ENCODE results near the gene SH3RF2. TPM values are rescaled to one million over a fixed set of nuclear protein-coding genes. Genes with fewer than 3 reads are reported as not detected.
A peak's percentile ranks its signal among the peaks of the same experiment; 100 is the strongest.
"Not testable (repeated sequence)": the region's sequence is repeated elsewhere in the genome, so short reads cannot be mapped to it uniquely, and the experiment has no call there.

Gene SH3RF2
- total and polyA plus RNA-seq, 2 donors (not counting 1 experiment from before 2014, with no cell fraction given), result 0.53 to 1.2 TPM

GRCh38 chr5:146007270-146007669, 70.9 kb downstream of the SH3RF2 start:
- peak in 1 of 2 donors; percentile 50 for DNase-seq (ENCODE audit: low read depth in 2 of 2)
- Histone ChIP-seq H3K4me3 (replicated peaks in 1 of 4; ENCODE audit: control extremely low read depth in 1 of 4, insufficient read depth in 1 of 4, low read depth in 3 of 4, low read length in 4 of 4) (no peak overlapping the region), H3K4me1 (ENCODE audit: control insufficient read depth, extremely low read depth, insufficient read depth, low read length) (no peaks in the 10 kb centered on the region), H3K9ac (ENCODE audit: insufficient read depth, low read length) (no peak overlapping the region), H3K27me3 (ENCODE audit: control insufficient read depth, insufficient read depth, low read length) (no peaks in the 10 kb centered on the region), H4K20me1 (ENCODE audit: control insufficient read depth, extremely low read depth, insufficient read depth, low read length) (no peaks in the 10 kb centered on the region), H3K27ac (ENCODE audit: insufficient read depth, low read length) (no peak overlapping the region), H3K4me2 (ENCODE audit: extremely low read depth, insufficient read depth, low read length) (no peak overlapping the region), H3K36me3 (ENCODE audit: control insufficient read depth, insufficient read depth, low read length) (no peaks in the 10 kb centered on the region), H2AFZ (ENCODE audit: low read length) (no peak overlapping the region), H3K9me3 (ENCODE audit: control insufficient read depth, insufficient read depth, low read depth, low read length) (no peaks in the 10 kb centered on the region), H3K79me2 (ENCODE audit: control insufficient read depth, insufficient read depth, low read length) (no peaks in the 10 kb centered on the region)
- TF ChIP-seq EZH2 (IDR thresholded peaks at IDR 0.05; ENCODE audit: low read length, missing control alignments), result no peak
- TF ChIP-seq, protein P1, sequence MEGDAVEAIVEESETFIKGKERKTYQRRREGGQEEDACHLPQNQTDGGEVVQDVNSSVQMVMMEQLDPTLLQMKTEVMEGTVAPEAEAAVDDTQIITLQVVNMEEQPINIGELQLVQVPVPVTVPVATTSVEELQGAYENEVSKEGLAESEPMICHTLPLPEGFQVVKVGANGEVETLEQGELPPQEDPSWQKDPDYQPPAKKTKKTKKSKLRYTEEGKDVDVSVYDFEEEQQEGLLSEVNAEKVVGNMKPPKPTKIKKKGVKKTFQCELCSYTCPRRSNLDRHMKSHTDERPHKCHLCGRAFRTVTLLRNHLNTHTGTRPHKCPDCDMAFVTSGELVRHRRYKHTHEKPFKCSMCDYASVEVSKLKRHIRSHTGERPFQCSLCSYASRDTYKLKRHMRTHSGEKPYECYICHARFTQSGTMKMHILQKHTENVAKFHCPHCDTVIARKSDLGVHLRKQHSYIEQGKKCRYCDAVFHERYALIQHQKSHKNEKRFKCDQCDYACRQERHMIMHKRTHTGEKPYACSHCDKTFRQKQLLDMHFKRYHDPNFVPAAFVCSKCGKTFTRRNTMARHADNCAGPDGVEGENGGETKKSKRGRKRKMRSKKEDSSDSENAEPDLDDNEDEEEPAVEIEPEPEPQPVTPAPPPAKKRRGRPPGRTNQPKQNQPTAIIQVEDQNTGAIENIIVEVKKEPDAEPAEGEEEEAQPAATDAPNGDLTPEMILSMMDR (conservative IDR thresholded peaks at IDR 0.05 in 1 of 2, IDR thresholded peaks at IDR 0.05 in 1 of 2; ENCODE audit: low read depth in 1 of 2, low read length in 2 of 2), result no peak

DNA sequence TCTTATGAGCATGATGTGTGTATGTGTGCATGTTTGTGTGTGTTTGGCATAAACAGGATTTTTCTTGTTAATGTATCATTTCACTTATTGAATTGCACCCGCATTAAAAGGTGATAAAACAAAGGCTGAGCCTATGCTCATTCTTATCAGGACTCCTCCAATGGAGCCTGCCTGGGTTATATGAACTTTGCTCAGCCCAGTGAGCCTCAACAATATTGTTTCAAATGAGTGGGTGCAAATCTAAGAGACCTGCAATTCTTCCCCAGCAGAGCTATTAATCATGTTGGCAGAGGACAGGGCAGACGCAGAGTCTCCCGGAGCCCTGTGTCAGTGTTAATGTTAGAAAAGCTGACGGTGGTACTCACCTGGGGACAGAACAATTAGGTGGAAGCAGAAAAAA, 71.6 kb downstream of the SH3RF2 start:
- no peaks in the 10 kb centered on the region for H3K79me2 ChIP-seq (ENCODE audit: control insufficient read depth, insufficient read depth, low read length)
- H3K4me1 ChIP-seq (ENCODE audit: control insufficient read depth, extremely low read depth, insufficient read depth, low read length), result no peaks in the 10 kb centered on the region
- no peak overlapping the region for H3K4me3 ChIP-seq (replicated peaks in 1 of 4; ENCODE audit: control extremely low read depth in 1 of 4, insufficient read depth in 1 of 4, low read depth in 3 of 4, low read length in 4 of 4)
- DNase-seq (ENCODE audit: low read depth in 2 of 2), result no peak
- TF ChIP-seq, protein P1 (conservative IDR thresholded peaks at IDR 0.05 in 1 of 2, IDR thresholded peaks at IDR 0.05 in 1 of 2; ENCODE audit: low read depth in 1 of 2, low read length in 2 of 2), result no peak
- no peak for TF ChIP-seq EZH2 (IDR thresholded peaks at IDR 0.05; ENCODE audit: low read length, missing control alignments)
- no peaks in the 10 kb centered on the region for H3K36me3 ChIP-seq (ENCODE audit: control insufficient read depth, insufficient read depth, low read length)
- H3K4me2 ChIP-seq (ENCODE audit: extremely low read depth, insufficient read depth, low read length), result no peak overlapping the region
- no peak overlapping the region for H2AFZ ChIP-seq (ENCODE audit: low read length)
- H3K9ac ChIP-seq (ENCODE audit: insufficient read depth, low read length), result no peak overlapping the region
- no peaks in the 10 kb centered on the region for H3K27me3 ChIP-seq (ENCODE audit: control insufficient read depth, insufficient read depth, low read length)
- no peak overlapping the region for H3K27ac ChIP-seq (ENCODE audit: insufficient read depth, low read length)
- H3K9me3 ChIP-seq (ENCODE audit: control insufficient read depth, insufficient read depth, low read depth, low read length), result no peaks in the 10 kb centered on the region
- H4K20me1 ChIP-seq (ENCODE audit: control insufficient read depth, extremely low read depth, insufficient read depth, low read length), result no peaks in the 10 kb centered on the region

- no peak overlapping the region for H3K9ac ChIP-seq (ENCODE audit: insufficient read depth, low read length)
- no peak overlapping the region for H3K27ac ChIP-seq (ENCODE audit: insufficient read depth, low read length)
- H3K4me2 ChIP-seq (ENCODE audit: extremely low read depth, insufficient read depth, low read length), result no peak overlapping the region
- no peaks in the 10 kb centered on the region for H3K4me1 ChIP-seq (ENCODE audit: control insufficient read depth, extremely low read depth, insufficient read depth, low read length)
- no peaks in the 10 kb centered on the region for H4K20me1 ChIP-seq (ENCODE audit: control insufficient read depth, extremely low read depth, insufficient read depth, low read length)
- H3K36me3 ChIP-seq (ENCODE audit: control insufficient read depth, insufficient read depth, low read length), result no peaks in the 10 kb centered on the region
- TF ChIP-seq, protein P1 (conservative IDR thresholded peaks at IDR 0.05 in 1 of 2, IDR thresholded peaks at IDR 0.05 in 1 of 2; ENCODE audit: low read depth in 1 of 2, low read length in 2 of 2), result no peak
- TF ChIP-seq EZH2 (IDR thresholded peaks at IDR 0.05; ENCODE audit: low read length, missing control alignments), result no peak
- no peaks in the 10 kb centered on the region for H3K27me3 ChIP-seq (ENCODE audit: control insufficient read depth, insufficient read depth, low read length)
- DNase-seq (ENCODE audit: low read depth in 2 of 2), result peak in 1 of 2 donors; percentile 76
- H2AFZ ChIP-seq (ENCODE audit: low read length), result no peak overlapping the region
- no peaks in the 10 kb centered on the region for H3K79me2 ChIP-seq (ENCODE audit: control insufficient read depth, insufficient read depth, low read length)
- no peak overlapping the region for H3K4me3 ChIP-seq (replicated peaks in 1 of 4; ENCODE audit: control extremely low read depth in 1 of 4, insufficient read depth in 1 of 4, low read depth in 3 of 4, low read length in 4 of 4)
- no peaks in the 10 kb centered on the region for H3K9me3 ChIP-seq (ENCODE audit: control insufficient read depth, insufficient read depth, low read depth, low read length)
These were observed 72.6 kb downstream of the SH3RF2 start for GRCh38 chr5:146009020-146009419.

- H3K9me3 ChIP-seq (ENCODE audit: control insufficient read depth, insufficient read depth, low read depth, low read length); H3K36me3 ChIP-seq (ENCODE audit: control insufficient read depth, insufficient read depth, low read length): not testable (repeated sequence)
These were observed 74.1 kb downstream of the SH3RF2 start for GRCh38 chr5:146010447-146010846.

More at GRCh38 chr5:146010447-146010846, 74.1 kb downstream of the SH3RF2 start:
- not testable (repeated sequence) for H3K79me2 ChIP-seq (ENCODE audit: control insufficient read depth, insufficient read depth, low read length); H3K4me3 ChIP-seq (replicated peaks in 1 of 4; ENCODE audit: control extremely low read depth in 1 of 4, insufficient read depth in 1 of 4, low read depth in 3 of 4, low read length in 4 of 4); H3K4me2 ChIP-seq (ENCODE audit: extremely low read depth, insufficient read depth, low read length); H3K9ac ChIP-seq (ENCODE audit: insufficient read depth, low read length); H3K4me1 ChIP-seq (ENCODE audit: control insufficient read depth, extremely low read depth, insufficient read depth, low read length); H3K27ac ChIP-seq (ENCODE audit: insufficient read depth, low read length); DNase-seq (ENCODE audit: low read depth in 2 of 2); H2AFZ ChIP-seq (ENCODE audit: low read length); H4K20me1 ChIP-seq (ENCODE audit: control insufficient read depth, extremely low read depth, insufficient read depth, low read length); H3K27me3 ChIP-seq (ENCODE audit: control insufficient read depth, insufficient read depth, low read length)
